Pancreas (tissue), 10 donors: ENCODE measurements around the gene DNM3. TPM values are rescaled to one million over a fixed set of nuclear protein-coding genes. Genes with fewer than 3 reads are reported as not detected.

ENCODE experiments used
- ATAC-seq, 4 donors: fragments of 200-7000 bp; cut with Tn5 transposase; one replicate each; pipeline versions ENCODE4 v1.8.0 to v1.9.1; 2020; ENCODE audit warnings: mild to moderate bottlenecking in 4 of 4, moderate library complexity in 4 of 4
- DNase-seq, 6 donors: peaks; one replicate each; pipeline ENCODE4 v3.0.0-alpha.2; 2020
- FAIRE-seq: peaks from 2 replicates; lab custom pipeline; 2012; peaks lifted over from hg19 to GRCh38; lab: Jason Lieb, UNC
- H3K27ac ChIP-seq, 4 donors: fragments of 200-600 bp; sonication (generic); 1 replicate in 3 of 4; 2 replicates in 1 of 4; pipeline versions ENCODE4 v1.5.0 to v1.8.0; 2020
- H3K27me3 ChIP-seq, 4 donors: fragments of 200-600 bp; one replicate each; pipeline ENCODE4 v1.8.0; 2021
- H3K36me3 ChIP-seq, 3 donors: fragments of 200-600 bp; sonication (generic) in 1 of 3; one replicate each; pipeline versions ENCODE4 v1.5.0 to v1.8.0; 2020 to 2021
- H3K4me1 ChIP-seq, 3 donors: fragments of 200-600 bp; one replicate each; pipeline ENCODE4 v1.8.0; 2021
- H3K4me3 ChIP-seq, 4 donors: fragments of 200-600 bp; sonication (generic) in 2 of 4; one replicate each; pipeline versions ENCODE4 v1.5.0 to v1.8.0; 2020 to 2021
- H3K9me3 ChIP-seq, 4 donors: fragments of 200-600 bp; one replicate each; pipeline ENCODE4 v1.8.0; 2021
- WGBS, 2 donors: extraction: QIAGEN DNeasy Blood & Tissue Kit; methylation state at CpG; one replicate each; pipeline ENCODE4 v1.1.7; 2013; 5-methylcytosine and 5-hydroxymethylcytosine counted together
- intact Hi-C, 3 donors: fragments of 100-400 bp; cut with DNase I; formaldehyde crosslinking; loops; one replicate each; pipeline versions ENCODE4 v1.11.1 to v1.14.2; 2022
- polyA plus RNA-seq, 2 donors: library from polyadenylated mRNA; stranded (reverse); fragments of 200-250 nt; gene quantifications; one replicate each; pipeline ENCODE4 v1.2.3, GENCODE V29; 2013
- total RNA-seq, 6 donors: library from RNA; stranded (reverse); fragmentation: NEBNext Ultra II Directional in 4 of 6; extraction: Animal tissue kit (Norgen Biotek cat#: 25700) in 4 of 6; gene quantifications; one replicate each; pipeline versions ENCODE4 v1.2.1 to v1.2.4, GENCODE V29; 2021 to 2023
- TF ChIP-seq, protein P1 (sequence below), 4 donors: fragments of 200-600 bp; sonication (generic) in 3 of 4; IDR thresholded peaks; one replicate each; pipeline versions ENCODE4 v1.5.0 to v1.8.0; 2021; ENCODE audit warnings: antibody characterized with exemption in 4 of 4
- donor health status: healthy with polysubstance abuse.
- donor health status: DM: no; HTN: no; CAD: no; lungs with moderate emphysema.
- donor health status: DM: no; HTN: no; CAD: no.
- donor health status: control.
- donor health status: control.
- donor health status: Bipolar disorder and iron deficiency.
- donor health status: DM: yes; HTN: yes; CAD: no.
- donor health status: DM: no; HTN: no; CAD: no.
- donor health status: DM: no; HTN: no; CAD: no.
- donor health status: DM: yes; HTN: yes; CAD: no.

DNM3 gene
- total and polyA plus RNA-seq, 8 donors, result 0.40 to 1.3 (median 0.78) TPM

- 56 to 66% methylated on average over 2 of the region's 2 CpGs for WGBS, 2 donors
- H3K4me3 ChIP-seq, result no peak overlapping the region
- H3K9me3 ChIP-seq, result no peaks in the 10 kb centered on the region
- no peak for ATAC-seq
- TF ChIP-seq, protein P1, sequence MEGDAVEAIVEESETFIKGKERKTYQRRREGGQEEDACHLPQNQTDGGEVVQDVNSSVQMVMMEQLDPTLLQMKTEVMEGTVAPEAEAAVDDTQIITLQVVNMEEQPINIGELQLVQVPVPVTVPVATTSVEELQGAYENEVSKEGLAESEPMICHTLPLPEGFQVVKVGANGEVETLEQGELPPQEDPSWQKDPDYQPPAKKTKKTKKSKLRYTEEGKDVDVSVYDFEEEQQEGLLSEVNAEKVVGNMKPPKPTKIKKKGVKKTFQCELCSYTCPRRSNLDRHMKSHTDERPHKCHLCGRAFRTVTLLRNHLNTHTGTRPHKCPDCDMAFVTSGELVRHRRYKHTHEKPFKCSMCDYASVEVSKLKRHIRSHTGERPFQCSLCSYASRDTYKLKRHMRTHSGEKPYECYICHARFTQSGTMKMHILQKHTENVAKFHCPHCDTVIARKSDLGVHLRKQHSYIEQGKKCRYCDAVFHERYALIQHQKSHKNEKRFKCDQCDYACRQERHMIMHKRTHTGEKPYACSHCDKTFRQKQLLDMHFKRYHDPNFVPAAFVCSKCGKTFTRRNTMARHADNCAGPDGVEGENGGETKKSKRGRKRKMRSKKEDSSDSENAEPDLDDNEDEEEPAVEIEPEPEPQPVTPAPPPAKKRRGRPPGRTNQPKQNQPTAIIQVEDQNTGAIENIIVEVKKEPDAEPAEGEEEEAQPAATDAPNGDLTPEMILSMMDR (IDR thresholded peaks at IDR 0.05), result no peak
- no peaks in the 10 kb centered on the region for H3K36me3 ChIP-seq
- no peak for DNase-seq
- H3K27ac ChIP-seq, result no peak overlapping the region
- intact Hi-C loops, result loop anchor here in 2 of 3 donors (10.0 kb wide), 2 partner anchors 165 to 175 kb away; no protein-coding TSS in a partner anchor
- no peaks in the 10 kb centered on the region for H3K27me3 ChIP-seq
- H3K4me1 ChIP-seq, result no peaks in the 10 kb centered on the region
- FAIRE-seq, result no peak
Observed at GRCh38 chr1:171809834-171810233, 31.5 kb upstream of the DNM3 start.

- H3K27ac ChIP-seq, result no peak overlapping the region
- ATAC-seq, result no peak
- no peaks in the 10 kb centered on the region for H3K36me3 ChIP-seq
- TF ChIP-seq, protein P1 (IDR thresholded peaks at IDR 0.05), result no peak
- FAIRE-seq, result no peak
- no peak for DNase-seq
- H3K27me3 ChIP-seq, result no peaks in the 10 kb centered on the region
- H3K4me1 ChIP-seq, result no peaks in the 10 kb centered on the region
- H3K9me3 ChIP-seq, result no peaks in the 10 kb centered on the region
- no peak overlapping the region for H3K4me3 ChIP-seq
- intact Hi-C loops, result no loop called here
Observed at GRCh38 chr1:171811672-171812071, 29.6 kb upstream of the DNM3 start.

- no peaks in the 10 kb centered on the region for H3K4me1 ChIP-seq
- no peak overlapping the region for H3K4me3 ChIP-seq
- ATAC-seq, result no peak
- TF ChIP-seq, protein P1 (IDR thresholded peaks at IDR 0.05), result no peak
- H3K9me3 ChIP-seq, result no peaks in the 10 kb centered on the region
- WGBS, 2 donors, result 73 to 84% methylated on average over 2 of the region's 2 CpGs
- no peaks in the 10 kb centered on the region for H3K27me3 ChIP-seq
- no peak for FAIRE-seq
- H3K36me3 ChIP-seq, result no peaks in the 10 kb centered on the region
- DNase-seq, result no peak
- H3K27ac ChIP-seq, result no peak overlapping the region
- intact Hi-C loops, result no loop called here
Observed at GRCh38 chr1:171814692-171815091, 26.6 kb upstream of the DNM3 start.

GRCh38 chr1:171816300-171816901 is 24.9 kb upstream of the DNM3 start:
- 46 to 49% methylated on average over 3 of the region's 3 CpGs for WGBS, 2 donors
- TF ChIP-seq, protein P1 (IDR thresholded peaks at IDR 0.05), result no peak
- FAIRE-seq, result no peak

GRCh38 chr1:171817511-171818265 is 23.6 kb upstream of the DNM3 start:
- Histone ChIP-seq H3K4me3 (no peak overlapping the region), H3K9me3 (no peaks in the 10 kb centered on the region), H3K36me3 (no peaks in the 10 kb centered on the region), H3K4me1 (no peaks in the 10 kb centered on the region), H3K27me3 (no peaks in the 10 kb centered on the region), H3K27ac (no peak overlapping the region)
- intact Hi-C loops, result no loop called here
- DNase-seq (no peak), FAIRE-seq (no peak), ATAC-seq (peak in 3 of 4 donors; percentile 40 to 69 (median 48))
- 37 to 45% methylated on average over 3 of the region's 3 CpGs for WGBS, 2 donors
- TF ChIP-seq, protein P1 (IDR thresholded peaks at IDR 0.05), result no peak

More at GRCh38 chr1:171816300-171816901, 24.9 kb upstream of the DNM3 start:
- intact Hi-C loops, result no loop called here
- no peaks in the 10 kb centered on the region for H3K36me3 ChIP-seq
- no peak overlapping the region for H3K4me3 ChIP-seq
- no peaks in the 10 kb centered on the region for H3K27me3 ChIP-seq
- no peak overlapping the region for H3K27ac ChIP-seq
- no peaks in the 10 kb centered on the region for H3K9me3 ChIP-seq
- H3K4me1 ChIP-seq, result no peaks in the 10 kb centered on the region
- DNase-seq (no peak), ATAC-seq (no peak)
